Uterus (tissue), 4 donors: ENCODE results near the gene CYB5R3. TPM values are rescaled to one million over a fixed set of nuclear protein-coding genes. Genes with fewer than 3 reads are reported as not detected.
A peak's percentile ranks its signal among the peaks of the same experiment; 100 is the strongest.

Source experiments
- DNase-seq, 2 donors: peaks; one replicate each; pipeline ENCODE4 v3.0.0-alpha.2; 2019 to 2020
- H3K27ac ChIP-seq, 2 donors: fragments of 200-600 bp; sonication (generic); 1 replicate in 1 of 2; 2 replicates in 1 of 2; pipeline ENCODE4 v1.5.1; 2016 to 2018
- H3K27me3 ChIP-seq, 2 donors: fragments of 200-600 bp; sonication (generic); one replicate each; pipeline ENCODE4 v1.5.1; 2018 to 2019; ENCODE audit warnings: control low read depth in 1 of 2
- H3K36me3 ChIP-seq, 2 donors: fragments of 200-600 bp; sonication (generic); one replicate each; pipeline ENCODE4 v1.5.1; 2019; ENCODE audit warnings: control low read depth in 1 of 2
- H3K4me1 ChIP-seq, 2 donors: fragments of 200-600 bp; sonication (generic); one replicate each; pipeline ENCODE4 v1.5.1; 2018 to 2019; ENCODE audit warnings: control low read depth in 1 of 2
- H3K4me3 ChIP-seq, 2 donors: fragments of 200-600 bp; sonication (generic); 1 replicate in 1 of 2; 2 replicates in 1 of 2; pipeline ENCODE4 v1.5.1; 2018 to 2019; ENCODE audit warnings: mild to moderate bottlenecking in 1 of 2
- H3K9me3 ChIP-seq, 2 donors: fragments of 200-600 bp; sonication (generic); one replicate each; pipeline ENCODE4 v1.5.1; 2019; ENCODE audit warnings: control low read depth in 1 of 2
- CTCF ChIP-seq, 4 experiments: fragments of 200-600 bp in 2 of 4; fragments of 450-650 bp in 2 of 4; sonication (generic) in 2 of 4; IDR thresholded peaks; one replicate each; pipeline ENCODE4 v1.5.1; 2016 to 2019; ENCODE audit warnings: antibody characterized with exemption in 4 of 4, mild to moderate bottlenecking in 2 of 4, moderate library complexity in 1 of 4
- POLR2A ChIP-seq, 2 donors: fragments of 450-650 bp; IDR thresholded peaks; one replicate each; pipeline ENCODE4 v1.6.1; 2016; ENCODE audit warnings: antibody characterized with exemption in 2 of 2, mild to moderate bottlenecking in 1 of 2, moderate library complexity in 1 of 2
- intact Hi-C: fragments of 100-400 bp; cut with DNase I; formaldehyde crosslinking; loops from one replicate; pipeline ENCODE4 v1.15.1; 2023; ENCODE audit warnings: low total_unique reads
- total RNA-seq, 4 donors: library from RNA; depleted of rRNA in 3 of 4; stranded (reverse); fragments of >200 nt in 3 of 4; gene quantifications; one replicate each; pipeline versions ENCODE4 v1.1.0 to v1.2.4, GENCODE V29; 2014 to 2023
- donor health status: DM: yes; HTN: yes; CAD: no.

Gene CYB5R3
- total RNA-seq, 4 donors from 2014 or later: 34.0 to 225 (median 51.7) TPM

GRCh38 chr22:42664976-42665831 is 16.0 kb upstream of the CYB5R3 start:
- no peak for DNase-seq
- TF ChIP-seq CTCF (IDR thresholded peaks at IDR 0.05) (no peak), POLR2A (IDR thresholded peaks at IDR 0.05) (no peak)
- H3K27me3 ChIP-seq: no peaks in the 10 kb centered on the region
- no peaks in the 10 kb centered on the region for H3K36me3 ChIP-seq
- no peak overlapping the region for H3K4me3 ChIP-seq
- H3K27ac ChIP-seq: no peak overlapping the region
- intact Hi-C loops: loop anchor here (5.0 kb wide), 2 partner anchors 57 to 157 kb away; partner anchors contain the start of gene A4GALT
- no peaks in the 10 kb centered on the region for H3K4me1 ChIP-seq
- no peaks in the 10 kb centered on the region for H3K9me3 ChIP-seq

- Histone ChIP-seq H3K9me3 (no peaks in the 10 kb centered on the region), H3K4me1 (no peaks in the 10 kb centered on the region), H3K36me3 (no peaks in the 10 kb centered on the region), H3K27ac (peak overlapping the region; percentile 70 to 73), H3K4me3 (peak overlapping the region; percentile 45), H3K27me3 (no peaks in the 10 kb centered on the region)
- peak; percentile 85 to 91 for DNase-seq
- intact Hi-C loops: loop anchor here (5.0 kb wide), 2 partner anchors 60 to 160 kb away; partner anchors contain the start of gene A4GALT
- TF ChIP-seq CTCF (IDR thresholded peaks at IDR 0.05): peak; percentile 79 to 90 (median 84)
- TF ChIP-seq POLR2A (IDR thresholded peaks at IDR 0.05): peak in 1 of 2 donors; percentile 34
These were observed 13.0 kb upstream of the CYB5R3 start for GRCh38 chr22:42661985-42662831.

- DNase-seq: no peak
- Histone ChIP-seq H3K27ac (no peak overlapping the region), H3K4me1 (no peaks in the 10 kb centered on the region), H3K4me3 (no peak overlapping the region), H3K9me3 (no peaks in the 10 kb centered on the region), H3K27me3 (no peaks in the 10 kb centered on the region), H3K36me3 (no peaks in the 10 kb centered on the region)
- TF ChIP-seq CTCF (IDR thresholded peaks at IDR 0.05): no peak
- no peak for TF ChIP-seq POLR2A (IDR thresholded peaks at IDR 0.05)
- intact Hi-C loops: no loop called here
These were observed 7.4 kb upstream of the CYB5R3 start for GRCh38 chr22:42656578-42656977.

- no peaks in the 10 kb centered on the region for H3K9me3 ChIP-seq
- no peak overlapping the region for H3K4me3 ChIP-seq
- H3K36me3 ChIP-seq: no peaks in the 10 kb centered on the region
- no peak overlapping the region for H3K27ac ChIP-seq
- intact Hi-C loops: no loop called here
- H3K4me1 ChIP-seq: no peaks in the 10 kb centered on the region
- no peak for DNase-seq
- no peaks in the 10 kb centered on the region for H3K27me3 ChIP-seq
- no peak for TF ChIP-seq POLR2A (IDR thresholded peaks at IDR 0.05)
- no peak for TF ChIP-seq CTCF (IDR thresholded peaks at IDR 0.05)
These were observed 6.5 kb upstream of the CYB5R3 start for GRCh38 chr22:42655693-42656092.
